Measurements from ENCODE around the gene RBMY1F.
"Not testable (repeated sequence)": the region's sequence is repeated elsewhere in the genome, so short reads cannot be mapped to it uniquely, and the experiment has no call there.

GRCh38 chrY:22151144-22151543 is 31.6 kb downstream of the RBMY1F start:
- TF ChIP-seq RAD21 (conservative IDR thresholded peaks at IDR 0.05); CTCF (IDR thresholded peaks at IDR 0.05; ENCODE audit: poor library complexity, severe bottlenecking); REST (IDR thresholded peaks at IDR 0.05; ENCODE audit: borderline replicate concordance); EZH2 (IDR thresholded peaks at IDR 0.05; ENCODE audit: borderline replicate concordance, insufficient read depth, low read length, poor library complexity, severe bottlenecking); EP300 (conservative IDR thresholded peaks at IDR 0.05; ENCODE audit: poor library complexity, severe bottlenecking); POLR2AphosphoS5 (IDR thresholded peaks at IDR 0.05); SMC3 (conservative IDR thresholded peaks at IDR 0.05; ENCODE audit: poor library complexity); TAF1 (IDR thresholded peaks at IDR 0.05; ENCODE audit: low read depth): not testable (repeated sequence)
